Measurements from ENCODE around the gene SLITRK3. TPM values are rescaled to one million over a fixed set of nuclear protein-coding genes. Genes with fewer than 3 reads are reported as not detected.

The SLITRK3 gene
- total and polyA plus RNA-seq, 5 donors from 2014 or later = not detected

GRCh38 chr3:165185707-165186327 lies 10.4 kb downstream of the SLITRK3 start:
- Histone ChIP-seq H3K4me1 (ENCODE audit: control insufficient read depth, insufficient read depth, low read length, poor library complexity, severe bottlenecking) (no peaks in the 10 kb centered on the region), H3K4me3 (ENCODE audit: low read depth, low read length) (no peak overlapping the region), H3K27ac (ENCODE audit: insufficient read depth, low read length, poor library complexity, severe bottlenecking) (no peak overlapping the region), H3K27me3 (ENCODE audit: control insufficient read depth, insufficient read depth, low read length) (no peaks in the 10 kb centered on the region), H3K9me3 (ENCODE audit: control insufficient read depth in 2 of 2, low read length in 2 of 2) (no peaks in the 10 kb centered on the region), H3K36me3 (ENCODE audit: control insufficient read depth, insufficient read depth, low read length) (no peaks in the 10 kb centered on the region)
- no peak for ATAC-seq (ENCODE audit: low read depth in 2 of 2)
- H3K27ac Mint-ChIP-seq = no peak overlapping the region
- peaks cover 0 to 3% (median 0%) of the 10 kb centered on the region in 7 donors for H3K9me3 Mint-ChIP-seq
- no peaks in the 10 kb centered on the region for H3K4me1 Mint-ChIP-seq
- DNase-seq = peak in 1 of 3 donors; percentile 43
- peaks cover 4% of the 10 kb centered on the region for H3K27me3 Mint-ChIP-seq
- no peaks in the 10 kb centered on the region for H3K36me3 Mint-ChIP-seq
- no peak overlapping the region for H3K4me3 Mint-ChIP-seq

GRCh38 chr3:165181556-165181955 lies 14.6 kb downstream of the SLITRK3 start:
- H3K27ac Mint-ChIP-seq = no peak overlapping the region
- H3K4me3 ChIP-seq (ENCODE audit: low read depth, low read length) = no peak overlapping the region
- H3K4me1 ChIP-seq (ENCODE audit: control insufficient read depth, insufficient read depth, low read length, poor library complexity, severe bottlenecking) = no peaks in the 10 kb centered on the region
- ATAC-seq (ENCODE audit: low read depth in 2 of 2) = no peak
- H3K9me3 ChIP-seq (ENCODE audit: control insufficient read depth in 2 of 2, low read length in 2 of 2) = no peaks in the 10 kb centered on the region
- no peaks in the 10 kb centered on the region for H3K36me3 ChIP-seq (ENCODE audit: control insufficient read depth, insufficient read depth, low read length)
- H3K4me3 Mint-ChIP-seq = no peak overlapping the region
- no peak for DNase-seq
- H3K27ac ChIP-seq (ENCODE audit: insufficient read depth, low read length, poor library complexity, severe bottlenecking) = no peak overlapping the region
- H3K9me3 Mint-ChIP-seq = peaks cover 0 to 10% (median 0%) of the 10 kb centered on the region in 7 donors
- H3K4me1 Mint-ChIP-seq = no peaks in the 10 kb centered on the region
- H3K27me3 ChIP-seq (ENCODE audit: control insufficient read depth, insufficient read depth, low read length) = no peaks in the 10 kb centered on the region
- H3K27me3 Mint-ChIP-seq = no peaks in the 10 kb centered on the region
- H3K36me3 Mint-ChIP-seq = no peaks in the 10 kb centered on the region

- no peaks in the 10 kb centered on the region for H3K4me1 ChIP-seq (ENCODE audit: control insufficient read depth, insufficient read depth, low read length, poor library complexity, severe bottlenecking)
- Mint-ChIP-seq H3K4me1 (no peaks in the 10 kb centered on the region), H3K36me3 (no peaks in the 10 kb centered on the region), H3K9me3 (peaks cover 0 to 14% (median 5%) of the 10 kb centered on the region in 7 donors), H3K4me3 (no peak overlapping the region), H3K27ac (no peak overlapping the region), H3K27me3 (no peaks in the 10 kb centered on the region)
- no peak for DNase-seq
- no peak overlapping the region for H3K4me3 ChIP-seq (ENCODE audit: low read depth, low read length)
- no peaks in the 10 kb centered on the region for H3K27me3 ChIP-seq (ENCODE audit: control insufficient read depth, insufficient read depth, low read length)
- no peaks in the 10 kb centered on the region for H3K36me3 ChIP-seq (ENCODE audit: control insufficient read depth, insufficient read depth, low read length)
- H3K9me3 ChIP-seq (ENCODE audit: control insufficient read depth in 2 of 2, low read length in 2 of 2) = no peaks in the 10 kb centered on the region
- H3K27ac ChIP-seq (ENCODE audit: insufficient read depth, low read length, poor library complexity, severe bottlenecking) = no peak overlapping the region
- ATAC-seq (ENCODE audit: low read depth in 2 of 2) = no peak
These were observed 25.9 kb downstream of the SLITRK3 start for GRCh38 chr3:165170236-165170635.

GRCh38 chr3:165169368-165169767 lies 26.8 kb downstream of the SLITRK3 start:
- Mint-ChIP-seq H3K27ac (no peak overlapping the region), H3K27me3 (no peaks in the 10 kb centered on the region), H3K36me3 (no peaks in the 10 kb centered on the region), H3K4me3 (no peak overlapping the region), H3K4me1 (no peaks in the 10 kb centered on the region), H3K9me3 (peaks cover 0 to 14% (median 7%) of the 10 kb centered on the region in 7 donors)
- Histone ChIP-seq H3K27me3 (ENCODE audit: control insufficient read depth, insufficient read depth, low read length) (no peaks in the 10 kb centered on the region), H3K4me3 (ENCODE audit: low read depth, low read length) (no peak overlapping the region), H3K9me3 (ENCODE audit: control insufficient read depth in 2 of 2, low read length in 2 of 2) (no peaks in the 10 kb centered on the region), H3K36me3 (ENCODE audit: control insufficient read depth, insufficient read depth, low read length) (no peaks in the 10 kb centered on the region), H3K4me1 (ENCODE audit: control insufficient read depth, insufficient read depth, low read length, poor library complexity, severe bottlenecking) (no peaks in the 10 kb centered on the region), H3K27ac (ENCODE audit: insufficient read depth, low read length, poor library complexity, severe bottlenecking) (no peak overlapping the region)
- ATAC-seq (ENCODE audit: low read depth in 2 of 2) (no peak), DNase-seq (no peak)

- H3K9me3 Mint-ChIP-seq = peaks cover 0 to 17% (median 5%) of the 10 kb centered on the region in 7 donors
These were observed 33.3 kb downstream of the SLITRK3 start for GRCh38 chr3:165162883-165163282.

GRCh38 chr3:165159760-165160421 lies 36.3 kb downstream of the SLITRK3 start:
- ATAC-seq (ENCODE audit: low read depth in 2 of 2) (no peak), DNase-seq (no peak)
- H3K4me3 ChIP-seq (ENCODE audit: low read depth, low read length) = no peak overlapping the region
- H3K27me3 ChIP-seq (ENCODE audit: control insufficient read depth, insufficient read depth, low read length) = no peaks in the 10 kb centered on the region
- Mint-ChIP-seq H3K9me3 (peaks cover 0 to 13% (median 0%) of the 10 kb centered on the region in 7 donors), H3K36me3 (no peaks in the 10 kb centered on the region), H3K4me3 (no peak overlapping the region), H3K4me1 (no peaks in the 10 kb centered on the region), H3K27ac (no peak overlapping the region), H3K27me3 (no peaks in the 10 kb centered on the region)
- H3K27ac ChIP-seq (ENCODE audit: insufficient read depth, low read length, poor library complexity, severe bottlenecking) = no peak overlapping the region
- H3K9me3 ChIP-seq (ENCODE audit: control insufficient read depth in 2 of 2, low read length in 2 of 2) = no peaks in the 10 kb centered on the region
- no peaks in the 10 kb centered on the region for H3K36me3 ChIP-seq (ENCODE audit: control insufficient read depth, insufficient read depth, low read length)
- H3K4me1 ChIP-seq (ENCODE audit: control insufficient read depth, insufficient read depth, low read length, poor library complexity, severe bottlenecking) = no peaks in the 10 kb centered on the region

More at GRCh38 chr3:165162883-165163282, 33.3 kb downstream of the SLITRK3 start:
- H3K4me1 ChIP-seq (ENCODE audit: control insufficient read depth, insufficient read depth, low read length, poor library complexity, severe bottlenecking) = no peaks in the 10 kb centered on the region
- Mint-ChIP-seq H3K4me3 (no peak overlapping the region), H3K36me3 (no peaks in the 10 kb centered on the region), H3K27me3 (no peaks in the 10 kb centered on the region), H3K27ac (no peak overlapping the region), H3K4me1 (no peaks in the 10 kb centered on the region)
- H3K27ac ChIP-seq (ENCODE audit: insufficient read depth, low read length, poor library complexity, severe bottlenecking) = no peak overlapping the region
- no peaks in the 10 kb centered on the region for H3K9me3 ChIP-seq (ENCODE audit: control insufficient read depth in 2 of 2, low read length in 2 of 2)
- H3K36me3 ChIP-seq (ENCODE audit: control insufficient read depth, insufficient read depth, low read length) = no peaks in the 10 kb centered on the region
- no peaks in the 10 kb centered on the region for H3K27me3 ChIP-seq (ENCODE audit: control insufficient read depth, insufficient read depth, low read length)
- ATAC-seq (ENCODE audit: low read depth in 2 of 2) (no peak), DNase-seq (no peak)
- no peak overlapping the region for H3K4me3 ChIP-seq (ENCODE audit: low read depth, low read length)

GRCh38 chr3:165158011-165158410 lies 38.2 kb downstream of the SLITRK3 start:
- no peaks in the 10 kb centered on the region for H3K27me3 Mint-ChIP-seq

More at GRCh38 chr3:165158011-165158410, 38.2 kb downstream of the SLITRK3 start:
- no peak overlapping the region for H3K27ac Mint-ChIP-seq
- Histone ChIP-seq H3K4me1 (ENCODE audit: control insufficient read depth, insufficient read depth, low read length, poor library complexity, severe bottlenecking) (no peaks in the 10 kb centered on the region), H3K27me3 (ENCODE audit: control insufficient read depth, insufficient read depth, low read length) (no peaks in the 10 kb centered on the region), H3K36me3 (ENCODE audit: control insufficient read depth, insufficient read depth, low read length) (no peaks in the 10 kb centered on the region), H3K4me3 (ENCODE audit: low read depth, low read length) (no peak overlapping the region), H3K9me3 (ENCODE audit: control insufficient read depth in 2 of 2, low read length in 2 of 2) (no peaks in the 10 kb centered on the region), H3K27ac (ENCODE audit: insufficient read depth, low read length, poor library complexity, severe bottlenecking) (no peak overlapping the region)
- H3K4me3 Mint-ChIP-seq = no peak overlapping the region
- no peaks in the 10 kb centered on the region for H3K36me3 Mint-ChIP-seq
- DNase-seq (no peak), ATAC-seq (ENCODE audit: low read depth in 2 of 2) (no peak)
- H3K4me1 Mint-ChIP-seq = no peaks in the 10 kb centered on the region
- peaks cover 0 to 18% (median 0%) of the 10 kb centered on the region in 7 donors for H3K9me3 Mint-ChIP-seq
